Colon (tissue), 2 donors: Measurements from ENCODE around the gene GDPD4.

ENCODE experiments used
- FAIRE-seq: peaks from 2 replicates; lab custom pipeline; 2012; peaks lifted over from hg19 to GRCh38; lab: Jason Lieb, UNC
- donor health status: control.
- donor health status: control.

GDPD4 gene

DNA sequence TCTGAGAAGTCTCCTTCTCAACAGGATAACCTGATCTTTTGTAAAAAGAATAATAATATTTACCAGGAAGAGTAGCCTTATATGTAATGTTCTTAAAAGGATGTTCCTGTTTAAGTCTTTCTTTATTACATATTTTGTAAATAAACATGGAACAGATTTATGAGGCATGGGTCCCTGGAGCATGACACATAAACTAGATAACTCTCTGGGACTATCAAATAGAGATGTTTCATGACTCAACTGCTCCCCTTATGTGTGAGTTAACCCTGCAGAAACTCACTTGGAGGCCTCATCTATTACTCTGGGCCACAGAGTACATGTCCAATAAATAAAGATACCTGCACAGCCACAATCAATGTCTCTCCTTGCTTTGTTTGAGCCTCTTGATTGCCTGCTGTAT lies 64.6 kb downstream of the GDPD4 start:
- no peak for FAIRE-seq

- FAIRE-seq = no peak
Measured at GRCh38 chr11:77233011-77233410, 68.5 kb downstream of the GDPD4 start.

DNA sequence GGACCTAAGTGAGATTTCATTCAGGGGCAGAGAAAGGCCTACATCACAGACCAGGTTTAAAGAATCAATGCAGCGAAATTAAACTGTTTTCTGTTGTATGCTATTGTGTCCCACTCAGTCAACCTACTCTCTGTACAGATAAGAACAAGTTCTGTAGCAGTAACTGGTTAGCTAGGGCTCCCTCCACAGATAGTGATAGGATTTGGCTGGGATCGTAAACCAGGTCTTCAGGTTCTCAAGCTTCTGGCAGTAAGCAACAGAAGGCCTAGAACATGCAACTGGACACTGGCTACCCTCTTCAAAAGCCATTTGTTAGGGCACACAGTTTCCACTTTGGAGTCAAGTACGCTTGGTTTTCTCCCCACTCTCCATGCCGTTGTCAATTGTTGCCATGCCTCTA lies 69.2 kb downstream of the GDPD4 start:
- no peak for FAIRE-seq

DNA sequence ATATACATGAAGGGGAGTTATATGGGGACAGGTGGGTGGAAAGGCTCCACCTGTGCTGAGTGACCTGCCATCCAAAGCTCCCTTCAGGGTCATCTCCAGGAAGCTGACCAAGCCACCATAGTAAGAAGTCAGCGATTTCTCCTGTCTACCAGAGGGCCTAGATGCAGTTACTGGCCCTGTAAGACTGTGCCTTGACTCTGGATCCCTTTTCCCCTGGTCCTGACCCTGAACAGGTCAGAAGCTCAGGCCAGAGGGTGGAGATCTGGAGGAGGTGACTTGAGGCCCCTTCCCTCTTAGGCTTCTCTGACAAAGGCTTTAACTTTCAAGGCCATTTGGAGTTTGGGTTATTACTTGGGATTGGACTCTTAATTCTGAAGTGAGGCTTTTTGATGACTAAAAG lies 69.7 kb downstream of the GDPD4 start:
- FAIRE-seq = no peak

- FAIRE-seq = no peak
Measured at GRCh38 chr11:77230878-77231605, 70.4 kb downstream of the GDPD4 start.

DNA sequence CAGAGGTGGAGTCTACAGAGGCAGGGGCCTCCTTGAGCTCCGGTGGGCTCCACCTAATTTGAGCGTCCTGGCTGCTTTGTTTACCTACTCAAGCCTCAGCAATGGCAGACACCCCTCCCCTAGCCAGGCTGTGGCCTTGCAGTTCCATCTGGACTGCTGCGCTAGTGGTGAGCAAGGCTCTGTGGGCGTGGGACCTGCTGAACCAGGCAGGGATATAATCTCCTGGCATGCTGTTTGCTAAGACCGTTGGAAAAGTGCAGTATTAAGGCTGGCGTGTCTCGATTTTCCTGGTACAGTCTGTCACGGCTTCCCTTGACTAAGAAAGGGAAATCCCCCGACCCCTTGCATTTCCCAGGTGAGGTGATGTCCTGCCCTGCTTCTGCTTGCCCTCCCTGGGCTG lies 77.7 kb downstream of the GDPD4 start:
- FAIRE-seq = no peak

- FAIRE-seq = no peak
Measured at GRCh38 chr11:77217156-77217555, 84.3 kb downstream of the GDPD4 start.

DNA sequence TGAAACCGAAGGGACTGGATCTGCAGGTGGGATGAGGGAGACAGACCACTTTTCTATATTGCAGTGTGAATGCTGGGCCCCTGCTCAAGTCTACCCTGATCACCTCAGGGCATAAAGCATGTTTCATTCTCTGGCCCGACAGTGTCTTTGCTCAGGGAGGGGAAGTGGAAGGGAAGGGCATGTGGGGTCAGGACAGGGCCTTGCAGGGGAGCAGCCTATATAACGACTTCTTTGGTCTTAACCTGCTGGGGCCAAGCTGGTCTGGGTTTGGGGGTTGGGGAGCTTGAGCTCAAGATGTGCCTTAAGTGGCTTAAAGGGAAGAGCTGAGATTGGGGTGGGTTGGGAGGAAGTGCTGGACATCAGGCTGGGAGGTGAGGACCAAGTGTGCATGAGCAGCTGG lies 86.4 kb downstream of the GDPD4 start:
- no peak for FAIRE-seq

DNA sequence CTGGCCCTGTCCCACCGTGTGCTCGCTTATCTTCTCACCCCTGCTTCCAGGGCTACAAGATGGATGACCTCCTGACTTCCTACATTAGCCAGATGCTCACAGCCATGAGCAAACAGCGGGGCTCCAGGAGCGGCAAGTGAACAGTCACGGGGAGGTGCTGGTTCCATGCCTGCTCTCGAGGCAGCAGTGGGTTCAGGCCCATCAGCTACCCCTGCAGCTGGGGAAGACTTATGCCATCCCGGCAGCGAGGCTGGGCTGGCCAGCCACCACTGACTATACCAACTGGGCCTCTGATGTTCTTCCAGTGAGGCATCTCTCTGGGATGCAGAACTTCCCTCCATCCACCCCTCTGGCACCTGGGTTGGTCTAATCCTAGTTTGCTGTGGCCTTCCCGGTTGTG lies 86.9 kb downstream of the GDPD4 start:
- FAIRE-seq = no peak

- no peak for FAIRE-seq
Measured at GRCh38 chr11:77213589-77214428, 87.7 kb downstream of the GDPD4 start.

DNA sequence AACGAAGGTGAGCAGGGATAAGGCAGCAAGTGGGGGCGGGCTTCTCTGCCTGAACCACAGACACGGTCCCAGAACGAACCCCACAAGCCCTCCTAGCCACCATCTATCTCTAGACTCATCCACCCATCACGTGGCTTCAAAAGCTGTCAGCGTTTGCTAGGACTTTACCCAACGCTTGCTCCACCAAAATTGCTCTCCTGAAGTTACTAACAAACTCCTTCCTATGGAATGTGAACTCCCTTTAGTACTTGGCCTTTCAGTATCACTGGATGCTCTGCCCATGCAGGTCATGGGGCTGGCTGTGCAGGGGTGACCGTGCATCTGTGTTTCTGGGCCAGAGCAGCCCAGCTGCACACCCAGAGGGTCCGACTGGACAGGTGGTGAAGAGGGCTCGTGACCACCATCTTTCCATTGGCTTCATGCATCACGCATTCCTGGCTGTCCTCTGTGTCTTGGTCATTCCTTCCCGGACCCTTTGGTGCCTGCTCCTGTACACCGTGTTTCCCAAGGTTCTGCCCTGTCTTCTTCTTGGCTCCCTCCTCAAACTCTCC lies 88.4 kb downstream of the GDPD4 start:
- FAIRE-seq = no peak

DNA sequence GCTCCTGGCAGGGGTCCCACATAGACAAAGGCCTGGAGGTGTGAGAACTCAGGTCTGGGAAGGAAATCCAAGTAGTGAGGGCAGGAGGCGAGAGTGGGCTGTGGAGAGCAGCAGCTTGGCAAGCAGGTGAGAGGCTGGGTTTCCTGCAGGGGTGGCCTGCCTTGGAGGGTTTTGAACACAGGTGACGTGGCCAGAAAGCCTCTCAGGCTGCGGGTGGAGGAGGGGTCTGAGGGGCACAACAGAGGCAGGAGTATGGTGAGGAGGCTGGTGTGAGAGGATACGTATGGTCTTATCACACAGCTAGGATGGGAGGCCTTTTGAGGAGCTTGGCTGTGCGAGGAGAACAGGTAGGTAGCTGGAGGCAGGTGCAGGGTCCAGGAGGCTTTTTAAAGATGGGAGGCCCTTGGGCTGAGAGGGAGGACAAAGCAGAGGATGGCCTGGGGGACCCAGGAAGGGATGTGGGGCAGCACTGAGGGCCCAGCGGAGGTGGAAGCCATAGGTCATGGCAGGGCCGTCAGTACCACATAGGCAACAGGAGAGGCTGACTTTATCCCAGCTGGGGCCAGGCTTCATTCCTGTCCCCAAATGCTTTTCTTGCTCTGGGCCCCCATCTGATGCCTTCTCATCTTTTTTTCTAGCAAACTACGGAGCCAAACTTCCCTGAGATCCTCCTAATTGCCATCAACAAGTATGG lies 89.0 kb downstream of the GDPD4 start:
- no peak for FAIRE-seq

- no peak for FAIRE-seq
Measured at GRCh38 chr11:77211594-77212251, 89.8 kb downstream of the GDPD4 start.

DNA sequence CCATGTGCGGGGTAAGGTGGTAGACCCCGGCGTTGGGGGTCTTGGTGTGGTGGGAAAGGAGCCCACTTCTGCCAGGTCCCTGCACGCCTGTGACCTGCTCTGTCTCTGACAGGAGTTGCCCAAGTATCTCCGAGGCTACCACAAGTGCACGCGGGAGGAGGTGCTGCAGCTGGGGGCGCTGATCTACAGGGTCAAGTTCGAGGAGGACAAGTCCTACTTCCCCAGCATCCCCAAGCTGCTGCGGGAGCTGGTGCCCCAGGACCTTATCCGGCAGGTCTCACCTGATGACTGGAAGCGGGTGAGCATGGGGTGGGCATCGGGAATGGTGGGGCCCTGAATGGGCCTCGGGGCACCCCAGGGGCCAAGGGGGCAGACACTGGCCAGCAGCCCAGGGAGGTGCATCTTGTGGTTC lies 90.4 kb downstream of the GDPD4 start:
- no peak for FAIRE-seq

- FAIRE-seq = no peak
Measured at GRCh38 chr11:77209663-77210062, 91.8 kb downstream of the GDPD4 start.

DNA sequence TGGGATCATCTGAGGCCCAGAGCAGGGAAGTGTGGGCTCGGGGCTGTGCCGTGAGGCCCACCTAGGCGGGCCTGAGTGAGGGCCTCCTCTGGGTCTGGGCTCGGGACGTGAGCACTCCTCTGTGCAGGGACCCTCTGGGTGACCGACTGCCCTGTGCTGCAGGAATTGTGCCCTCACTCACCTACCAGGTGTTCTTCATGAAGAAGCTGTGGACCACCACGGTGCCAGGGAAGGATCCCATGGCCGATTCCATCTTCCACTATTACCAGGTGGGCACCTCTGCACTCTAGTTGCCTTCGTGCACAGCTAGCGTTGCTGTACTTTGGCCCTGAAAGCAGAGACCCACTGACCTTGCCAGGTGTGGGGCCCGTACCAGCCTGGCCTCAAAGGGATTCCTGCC lies 93.0 kb downstream of the GDPD4 start:
- FAIRE-seq = no peak

GRCh38 chr11:77207618-77208313 lies 93.7 kb downstream of the GDPD4 start:
- FAIRE-seq = no peak

- FAIRE-seq = no peak
Measured at GRCh38 chr11:77207019-77207485, 94.4 kb downstream of the GDPD4 start.

GRCh38 chr11:77206264-77207018 lies 95.0 kb downstream of the GDPD4 start:
- no peak for FAIRE-seq

DNA sequence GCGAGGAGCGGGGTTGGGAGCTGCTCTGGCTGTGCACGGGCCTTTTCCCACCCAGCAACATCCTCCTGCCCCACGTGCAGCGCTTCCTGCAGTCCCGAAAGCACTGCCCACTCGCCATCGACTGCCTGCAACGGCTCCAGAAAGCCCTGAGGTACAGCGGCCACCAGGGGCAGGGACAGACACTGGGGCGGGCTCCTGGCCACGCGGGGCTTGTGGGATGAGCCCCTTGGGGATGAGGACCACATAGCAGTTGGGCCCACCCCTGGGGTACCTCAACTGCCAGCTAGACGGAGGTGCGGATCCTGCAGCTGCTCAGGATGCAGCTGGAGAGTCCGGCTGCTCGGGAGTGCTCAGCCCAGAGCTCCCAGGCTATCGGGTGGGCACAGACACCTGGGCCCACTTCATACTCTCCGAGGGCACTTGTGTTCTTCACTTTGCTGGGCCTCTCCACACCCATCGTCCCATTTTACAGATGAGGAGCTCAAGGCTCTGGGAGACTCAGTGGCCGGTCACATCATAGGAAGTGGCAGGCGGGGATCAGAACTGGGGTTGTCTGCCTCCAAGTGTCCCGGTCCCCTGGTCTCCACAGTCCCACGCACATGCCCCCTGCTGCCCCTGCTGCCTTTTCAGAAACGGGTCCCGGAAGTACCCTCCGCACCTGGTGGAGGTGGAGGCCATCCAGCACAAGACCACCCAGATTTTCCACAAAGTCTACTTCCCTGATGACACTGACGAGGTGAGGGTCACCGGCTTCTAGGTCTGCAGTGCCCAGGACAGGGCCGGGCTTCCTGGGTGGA lies 95.8 kb downstream of the GDPD4 start:
- no peak for FAIRE-seq
